Renal cortex interstitium (tissue), 11 donors: ENCODE results near the gene PYY. TPM values are rescaled to one million over a fixed set of nuclear protein-coding genes. Genes with fewer than 3 reads are reported as not detected.
"Not testable (repeated sequence)": the region's sequence is repeated elsewhere in the genome, so short reads cannot be mapped to it uniquely, and the experiment has no call there.

Experiments
- DNase-seq, 11 donors: peaks; one replicate each; pipeline ENCODE4 v3.0.0-alpha.2; 2013; ENCODE audit warnings: low read depth in 9 of 11, low spot score in 4 of 11; ENCODE audit errors: extremely low read depth in 1 of 11
- polyA plus RNA-seq, 3 donors: library from polyadenylated mRNA; unstranded; fragments of 120-200 nt; gene quantifications; one replicate each; pipeline ENCODE4 v1.2.1, GENCODE V29; 2013; ENCODE audit not compliant: insufficient read length in 3 of 3

PYY gene
- polyA plus RNA-seq, 3 donors: 0.19 to 0.73 (median 0.25) TPM

- DNase-seq: no peak
These were observed 29.4 kb upstream of the PYY start for GRCh38 chr17:43983196-43983514.

GRCh38 chr17:43982171-43982570 lies 28.4 kb upstream of the PYY start:
- DNase-seq: no peak

GRCh38 chr17:43979671-43980070 lies 25.9 kb upstream of the PYY start:
- no peak for DNase-seq

GRCh38 chr17:43979011-43979410 lies 25.3 kb upstream of the PYY start:
- no peak for DNase-seq

GRCh38 chr17:43978078-43978477 lies 24.3 kb upstream of the PYY start:
- DNase-seq: no peak

- no peak for DNase-seq
These were observed 23.5 kb upstream of the PYY start for GRCh38 chr17:43976963-43977837.

GRCh38 chr17:43975898-43976297 lies 22.2 kb upstream of the PYY start:
- no peak for DNase-seq

GRCh38 chr17:43974382-43975266 lies 20.9 kb upstream of the PYY start:
- no peak for DNase-seq

- DNase-seq: not testable (repeated sequence)
These were observed 18.9 kb upstream of the PYY start for GRCh38 chr17:43972444-43973212.

GRCh38 chr17:43971436-43971835 lies 17.7 kb upstream of the PYY start:
- not testable (repeated sequence) for DNase-seq

GRCh38 chr17:43970366-43970765 lies 16.6 kb upstream of the PYY start:
- no peak for DNase-seq

GRCh38 chr17:43967251-43967875 lies 13.6 kb upstream of the PYY start:
- no peak for DNase-seq

- no peak for DNase-seq
These were observed 12.5 kb upstream of the PYY start for GRCh38 chr17:43966276-43966675.

GRCh38 chr17:43962479-43962878 lies 8.7 kb upstream of the PYY start:
- DNase-seq: no peak

GRCh38 chr17:43961954-43962353 lies 8.2 kb upstream of the PYY start:
- no peak for DNase-seq

GRCh38 chr17:43961292-43961691 lies 7.6 kb upstream of the PYY start:
- DNase-seq: not testable (repeated sequence)

- DNase-seq: no peak
These were observed 5.1 kb upstream of the PYY start for GRCh38 chr17:43958748-43959352.

GRCh38 chr17:43956222-43956621 lies 2.5 kb upstream of the PYY start:
- no peak for DNase-seq
